Stimulated activated CD4-positive, alpha-beta T cell treated with anti-CD3 and anti-CD28 coated beads, Interleukin-4, amount 100 ng/mL, for 1 hour (primary cell): ENCODE results near the gene EPHX1.

Experiments
- DNase-seq: peaks from one replicate; pipeline ENCODE4 v3.0.0-alpha.2; 2020

The EPHX1 gene

DNA sequence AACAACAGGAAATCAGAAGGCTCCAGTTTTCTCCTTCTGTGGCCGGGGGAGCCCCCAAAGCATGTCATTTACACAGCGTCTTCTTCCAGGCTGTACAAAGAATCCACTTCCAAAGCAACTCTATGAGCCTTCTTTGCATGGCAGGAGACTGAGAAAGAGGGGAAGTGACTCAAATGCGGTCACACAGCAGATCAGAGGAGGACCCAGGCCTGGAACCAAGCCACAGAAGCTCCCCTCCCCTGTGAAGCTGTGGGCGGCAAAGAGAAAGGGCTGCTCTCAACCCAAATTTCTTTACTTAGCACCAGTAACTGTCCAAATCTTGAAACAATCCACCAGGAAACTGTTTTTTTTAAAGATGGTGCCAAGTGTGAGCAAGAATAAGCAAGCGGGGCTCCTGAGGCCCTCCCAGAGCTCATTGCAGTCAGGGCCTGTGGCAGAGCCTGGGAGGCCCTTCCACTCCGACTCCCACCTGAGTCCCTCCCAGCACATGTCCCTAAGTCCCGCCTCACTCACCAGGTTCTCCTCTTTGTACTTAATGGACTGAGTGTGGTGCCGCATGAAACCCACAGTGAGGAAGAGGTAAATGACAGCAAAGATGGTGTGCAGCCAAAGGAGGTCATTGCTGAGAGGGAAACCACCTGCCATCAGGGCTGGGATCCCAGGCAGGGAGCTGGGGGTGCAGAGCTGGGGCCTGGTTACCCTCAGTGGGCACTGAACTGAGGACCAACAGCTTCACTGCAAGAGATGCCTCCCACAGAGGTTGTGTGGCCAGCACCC, 56.3 kb downstream of the EPHX1 start:
- DNase-seq, result peak; percentile 73

DNA sequence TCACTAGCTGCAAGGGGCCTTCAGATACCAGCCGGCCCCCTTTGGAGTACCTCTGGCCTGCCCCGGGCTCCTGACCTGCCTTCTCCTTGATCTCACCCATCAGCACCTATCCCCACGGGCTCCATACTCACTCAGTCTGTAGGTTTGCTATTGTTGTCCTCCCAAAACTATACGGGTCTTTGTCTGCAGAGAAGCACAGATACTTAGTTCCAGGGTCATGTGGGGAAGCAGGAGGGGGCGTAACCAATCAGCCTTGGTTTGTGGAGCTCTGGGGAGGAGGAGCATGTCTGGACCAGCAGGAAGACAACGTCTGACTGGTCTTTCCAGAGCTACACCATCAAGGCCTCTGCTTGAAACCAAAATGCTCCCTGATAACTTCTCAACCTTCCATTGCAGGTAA, 57.1 kb downstream of the EPHX1 start:
- DNase-seq, result no peak

DNA sequence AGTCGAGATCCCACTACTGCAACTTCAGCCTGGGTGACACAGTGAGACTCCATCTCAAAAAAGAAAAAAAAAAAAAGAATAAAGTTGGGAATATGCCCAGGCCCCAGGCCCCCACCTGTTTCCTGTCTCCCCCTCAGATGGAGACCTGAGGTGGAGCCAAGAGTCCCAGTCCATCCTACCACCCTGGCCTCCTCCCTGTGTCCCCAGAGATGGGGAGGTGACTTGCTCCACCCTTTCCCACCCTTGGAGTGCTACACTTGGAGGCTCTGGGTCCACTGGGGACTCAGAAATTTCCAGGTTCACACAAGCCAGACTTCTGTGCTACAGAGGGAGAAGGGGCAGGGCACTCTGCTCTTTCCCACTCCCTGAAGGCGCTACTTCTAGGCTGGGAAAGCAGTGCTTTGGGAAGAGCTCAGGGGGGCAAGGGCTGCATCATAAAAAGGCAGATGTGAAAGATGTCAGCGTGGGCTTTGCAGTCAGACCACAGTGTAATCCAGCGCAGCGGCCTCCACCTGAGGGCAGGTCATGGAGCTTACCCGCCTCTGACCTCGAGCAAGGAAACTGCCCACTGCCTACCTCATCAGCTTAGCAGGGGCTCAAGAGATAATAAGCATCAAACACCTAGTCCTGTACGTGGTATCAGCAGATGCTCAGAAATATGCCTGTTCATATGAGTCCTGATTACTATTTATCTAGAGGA, 58.9 kb downstream of the EPHX1 start:
- DNase-seq, result no peak

DNA sequence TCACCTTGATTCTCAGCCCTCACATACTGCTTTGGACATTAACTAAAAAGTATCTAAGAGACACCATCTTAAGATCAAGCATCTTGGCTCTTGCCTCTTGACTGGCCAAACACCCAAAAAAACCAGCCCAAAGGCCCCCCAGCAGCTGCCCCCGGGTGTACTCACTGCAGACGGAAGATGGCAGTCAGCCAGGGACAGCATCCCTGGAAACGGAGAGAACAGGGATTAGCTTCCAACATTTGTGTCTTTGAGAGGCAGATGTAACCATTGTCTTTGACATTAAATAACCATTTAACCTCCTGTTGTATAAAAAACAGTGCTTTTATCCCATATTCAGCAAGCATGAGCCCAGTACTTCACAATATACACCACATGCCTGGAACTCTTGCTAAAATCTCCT, 61.0 kb downstream of the EPHX1 start:
- no peak for DNase-seq

DNA sequence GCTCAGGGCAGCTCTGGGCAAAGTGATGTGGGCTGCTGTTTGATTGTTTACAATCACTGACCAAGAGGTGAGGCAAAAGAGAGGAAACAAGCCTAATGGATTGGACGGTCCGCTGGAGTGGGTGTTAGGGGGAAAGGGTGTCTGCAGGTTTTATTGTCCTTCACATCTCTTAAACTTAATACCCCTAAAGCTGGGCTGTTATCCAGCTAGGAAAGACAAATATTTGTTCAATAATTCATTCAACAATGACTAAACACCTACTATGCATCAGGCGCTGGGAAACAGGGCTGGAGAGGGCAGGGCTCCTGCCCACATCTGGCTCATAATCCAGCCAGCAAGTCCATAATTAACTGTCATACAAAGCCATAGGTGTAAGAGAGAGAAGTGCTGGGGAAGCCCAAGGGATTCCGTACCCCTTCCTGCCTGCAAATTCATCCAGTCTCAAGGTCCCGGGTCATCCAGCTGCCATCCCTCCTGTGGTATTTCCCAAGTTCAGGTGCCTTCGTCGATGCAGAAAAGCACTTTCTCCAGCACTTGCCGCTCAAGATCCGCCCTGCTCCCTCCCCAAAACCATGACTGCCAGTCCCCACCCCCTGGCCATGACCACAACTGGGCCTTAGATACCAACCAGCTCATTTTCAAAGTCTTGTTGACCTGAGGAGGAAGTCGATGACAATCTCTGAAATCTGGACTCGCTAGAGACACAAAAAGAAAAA, 61.6 kb downstream of the EPHX1 start:
- DNase-seq, result no peak

DNA sequence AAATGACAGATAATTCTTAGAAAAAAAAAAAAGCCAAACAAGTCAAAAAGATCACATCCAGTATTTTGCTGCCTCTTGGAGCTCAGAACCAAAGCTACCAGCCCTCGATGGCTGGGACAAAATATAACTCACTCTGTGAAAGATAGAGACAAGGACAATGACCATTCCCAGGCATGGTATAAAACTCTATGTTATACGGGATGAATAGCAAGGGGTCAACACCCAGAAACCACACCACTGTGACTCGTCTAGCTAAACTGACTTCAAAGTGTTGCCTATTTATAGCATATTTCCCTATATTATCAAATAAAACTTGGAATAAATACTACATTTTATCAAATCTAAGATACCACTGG, 62.1 kb downstream of the EPHX1 start:
- no peak for DNase-seq

DNA sequence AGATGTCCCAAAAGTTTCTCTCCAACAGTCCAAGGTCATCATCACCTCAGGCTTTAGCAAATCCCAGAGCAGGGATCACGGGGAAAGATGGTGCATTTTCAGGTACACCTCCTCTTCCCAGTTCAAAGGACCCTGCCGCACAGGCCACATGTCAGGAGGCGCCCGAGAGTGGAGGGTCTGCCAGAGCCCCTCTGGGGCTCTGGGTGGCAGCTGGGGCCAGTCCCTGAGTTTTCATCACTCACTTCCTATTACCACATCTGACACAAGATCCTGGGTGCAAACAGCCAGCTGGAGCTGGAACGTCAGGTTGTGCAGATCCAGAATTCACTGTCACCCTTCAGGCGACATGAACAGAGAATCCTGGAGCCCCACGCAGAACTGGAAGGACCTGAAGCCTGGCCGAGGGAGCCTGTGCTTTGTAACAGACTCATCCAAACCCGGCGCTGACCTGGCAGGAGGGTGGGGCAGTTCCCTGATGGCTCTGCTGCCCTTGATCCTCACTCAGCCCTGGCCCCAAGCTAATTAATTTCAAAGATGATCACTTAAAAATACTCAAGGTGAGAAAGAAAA, 63.4 kb downstream of the EPHX1 start:
- no peak for DNase-seq

DNA sequence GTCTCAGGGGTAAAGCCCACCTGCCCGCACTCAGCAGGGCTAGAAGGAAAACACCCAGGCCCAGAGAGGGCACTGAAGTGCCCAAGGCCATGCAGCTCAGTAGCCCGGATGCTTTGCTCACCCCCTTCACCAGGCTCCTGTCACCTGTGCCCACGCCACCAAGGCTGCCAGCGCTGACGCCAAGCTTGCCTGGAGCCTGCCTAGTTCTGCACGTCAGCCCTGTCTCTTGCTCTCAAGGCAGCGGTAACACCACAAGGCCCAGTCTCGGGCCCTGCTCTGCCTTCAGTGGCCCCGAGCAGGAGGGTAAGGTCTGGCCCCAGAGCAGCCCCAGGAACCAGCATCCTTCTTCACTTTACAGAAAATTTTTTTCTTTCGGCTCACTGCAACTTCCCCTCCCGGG, 64.5 kb downstream of the EPHX1 start:
- no peak for DNase-seq

DNA sequence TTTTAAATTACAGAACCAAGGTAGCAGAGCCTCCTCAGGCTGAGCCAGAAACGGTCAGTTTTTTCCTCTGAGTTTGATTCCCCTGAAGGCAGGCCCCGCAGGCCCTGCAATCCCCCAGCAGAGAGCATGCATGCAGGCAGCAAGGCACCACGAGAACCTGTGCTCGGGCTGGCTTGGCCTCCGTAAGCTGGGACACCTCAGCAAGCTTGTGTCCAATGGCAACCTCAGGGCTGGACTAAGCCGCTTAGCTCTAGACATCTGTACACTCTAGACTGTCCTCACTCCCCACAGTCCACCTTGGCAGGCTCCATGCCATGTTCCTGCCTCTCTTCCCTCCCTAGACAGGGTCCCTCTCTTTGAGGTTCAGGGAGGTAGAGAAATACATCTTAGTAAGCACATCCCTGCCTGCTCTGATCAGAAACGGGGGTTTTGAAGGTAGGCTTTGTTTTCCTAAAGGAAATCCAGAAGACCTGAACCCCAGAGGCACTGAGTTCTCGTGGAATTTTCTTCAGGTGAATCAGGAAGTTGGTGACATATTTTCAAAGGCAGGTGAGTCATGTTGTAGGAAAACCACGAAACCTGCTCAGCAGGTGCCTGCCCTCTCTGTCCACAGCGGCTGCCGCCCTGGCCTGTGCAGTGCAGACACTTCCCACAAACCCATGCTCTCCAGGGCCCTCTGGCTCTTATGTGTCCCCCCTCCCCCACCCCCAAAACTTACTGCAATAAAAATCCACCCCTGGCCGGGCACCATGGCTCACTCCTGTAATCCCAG, 65.3 kb downstream of the EPHX1 start:
- no peak for DNase-seq

DNA sequence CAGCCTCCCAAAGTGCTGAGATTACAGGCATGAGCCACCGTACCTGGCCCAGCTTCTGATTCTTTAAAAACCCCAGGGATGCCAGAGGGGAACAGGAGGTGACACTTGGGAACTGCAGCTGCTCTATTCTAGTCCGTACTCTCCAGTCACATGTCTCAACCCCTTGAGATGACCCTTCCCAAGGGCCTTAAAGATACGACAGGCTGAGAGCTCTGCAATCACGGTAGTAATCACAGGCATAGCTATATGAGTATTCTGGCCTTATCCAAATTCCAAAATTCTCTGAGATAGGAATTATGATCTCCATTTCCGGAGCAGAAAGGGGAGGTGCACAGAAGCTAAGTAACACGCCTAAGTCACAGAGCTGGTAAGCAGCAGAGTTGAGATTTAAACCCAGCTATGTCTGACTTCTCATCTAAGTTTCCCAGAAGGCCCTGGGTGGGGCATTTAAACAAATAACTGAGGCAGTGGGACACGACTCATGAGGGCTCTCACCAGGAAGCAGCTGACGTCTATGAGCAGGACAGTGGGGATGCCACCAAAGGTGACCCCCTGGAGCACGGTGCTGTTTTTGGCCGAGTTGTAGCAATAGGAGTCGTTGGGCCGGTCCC, 67.1 kb downstream of the EPHX1 start:
- no peak for DNase-seq

DNA sequence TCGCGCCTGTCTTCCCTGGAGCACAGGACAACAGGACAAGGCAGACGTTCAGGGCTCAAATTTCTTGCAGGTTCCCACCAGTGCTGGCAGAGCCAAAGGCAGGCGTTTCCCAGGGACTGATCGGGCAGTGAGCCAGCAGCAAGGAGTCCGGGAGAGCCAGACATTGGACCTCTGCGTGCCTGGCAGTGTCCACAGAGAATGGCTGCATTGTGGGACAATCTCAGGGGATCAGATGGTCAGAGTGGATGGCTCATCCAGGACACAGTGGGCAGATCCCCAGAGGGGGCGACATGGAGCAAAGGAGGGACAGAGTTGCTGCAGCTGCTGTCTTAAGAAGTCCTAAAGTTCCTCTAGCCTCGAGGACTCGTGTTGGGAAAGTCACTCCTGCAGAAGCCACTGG, 67.7 kb downstream of the EPHX1 start:
- peak; percentile 45 for DNase-seq

DNA sequence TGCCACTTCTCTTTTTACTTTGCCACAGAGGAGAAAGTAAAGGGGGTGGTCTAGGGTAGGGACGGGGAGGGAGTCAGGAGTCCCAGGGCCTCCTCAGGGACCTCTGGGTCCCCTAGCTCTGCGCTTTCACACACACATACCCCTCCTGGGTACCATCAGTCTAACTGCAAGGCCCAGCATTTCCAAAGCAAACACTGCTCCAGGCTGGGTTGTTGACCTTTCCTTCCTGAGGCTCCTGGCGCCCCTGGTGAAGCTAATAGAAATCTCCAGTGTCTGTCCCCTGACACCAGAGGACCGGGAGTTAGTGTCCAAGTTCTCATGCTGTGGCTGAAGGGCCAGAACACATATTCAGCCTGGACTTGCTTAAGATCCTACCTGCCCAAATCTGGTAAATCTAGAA, 68.4 kb downstream of the EPHX1 start:
- DNase-seq, result no peak

DNA sequence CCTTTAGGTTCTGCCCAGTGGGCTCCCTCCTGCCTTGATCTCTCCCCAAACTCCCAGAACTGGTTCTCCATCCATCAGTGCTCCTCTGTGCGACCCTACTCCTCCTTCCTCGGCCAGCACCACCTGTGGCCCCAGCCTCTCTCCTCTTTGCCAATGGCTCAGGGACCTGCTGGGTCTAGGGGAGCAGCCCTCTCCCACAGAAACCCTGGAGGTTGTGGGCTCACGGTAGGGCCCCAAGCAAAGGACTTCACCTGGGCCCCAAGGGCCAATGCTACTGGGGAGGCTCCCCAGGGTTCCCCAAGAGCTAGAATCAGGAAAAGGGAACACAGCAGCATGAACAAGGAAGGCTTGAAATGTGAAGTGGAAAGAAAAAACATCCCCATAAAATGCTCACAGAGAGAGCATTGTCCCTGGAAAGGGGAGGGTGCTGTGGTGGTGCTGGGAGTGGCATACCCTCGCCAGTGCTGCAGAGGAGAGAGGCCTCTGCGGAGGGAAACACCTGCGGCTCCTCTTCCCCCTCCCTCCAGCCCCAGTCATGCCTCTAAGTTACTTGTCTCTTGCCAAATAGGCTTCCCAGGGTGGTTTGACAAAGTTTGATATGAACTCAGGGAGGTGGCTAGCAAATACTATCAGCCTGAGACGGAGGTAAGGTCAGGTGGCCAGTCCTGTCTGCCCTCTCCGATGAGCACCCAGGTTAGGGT, 69.7 kb downstream of the EPHX1 start:
- no peak for DNase-seq

DNA sequence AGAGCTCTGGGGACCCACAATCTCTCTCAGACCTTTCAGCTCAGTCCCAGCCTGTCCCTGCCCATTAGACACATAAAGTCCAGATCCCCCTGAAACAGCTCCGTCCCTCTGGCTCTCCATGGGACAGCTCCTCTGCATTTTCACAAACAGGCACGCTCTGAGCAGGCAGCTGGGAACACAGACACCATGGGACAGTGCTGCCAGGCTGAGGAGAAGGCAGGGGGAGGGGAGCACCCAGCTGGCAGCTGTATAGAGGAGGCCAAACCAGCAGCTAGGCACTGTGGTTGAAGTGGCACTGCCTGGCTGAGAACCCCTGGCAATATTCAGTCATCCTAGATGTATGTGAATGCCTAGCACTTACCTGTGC, 70.3 kb downstream of the EPHX1 start:
- no peak for DNase-seq

DNA sequence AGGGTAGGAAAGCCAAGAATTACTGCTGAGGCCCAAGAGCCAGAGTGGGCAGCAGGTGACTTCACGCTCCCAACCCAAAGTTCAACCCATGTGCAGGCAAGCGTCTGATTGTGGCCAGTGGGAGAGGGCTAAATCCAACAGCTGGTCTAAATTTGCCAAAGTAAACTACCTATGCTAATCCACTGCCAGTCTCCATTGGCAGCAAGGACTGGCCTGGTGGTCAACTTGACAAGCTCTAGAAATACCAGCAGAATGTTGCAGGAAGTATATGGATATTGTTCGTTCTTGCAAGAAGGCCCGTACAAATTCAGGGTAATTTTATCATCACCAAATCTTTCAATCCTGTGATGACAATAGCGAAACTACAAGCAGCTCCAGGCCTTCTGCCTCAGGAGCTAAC, 70.7 kb downstream of the EPHX1 start:
- no peak for DNase-seq

DNA sequence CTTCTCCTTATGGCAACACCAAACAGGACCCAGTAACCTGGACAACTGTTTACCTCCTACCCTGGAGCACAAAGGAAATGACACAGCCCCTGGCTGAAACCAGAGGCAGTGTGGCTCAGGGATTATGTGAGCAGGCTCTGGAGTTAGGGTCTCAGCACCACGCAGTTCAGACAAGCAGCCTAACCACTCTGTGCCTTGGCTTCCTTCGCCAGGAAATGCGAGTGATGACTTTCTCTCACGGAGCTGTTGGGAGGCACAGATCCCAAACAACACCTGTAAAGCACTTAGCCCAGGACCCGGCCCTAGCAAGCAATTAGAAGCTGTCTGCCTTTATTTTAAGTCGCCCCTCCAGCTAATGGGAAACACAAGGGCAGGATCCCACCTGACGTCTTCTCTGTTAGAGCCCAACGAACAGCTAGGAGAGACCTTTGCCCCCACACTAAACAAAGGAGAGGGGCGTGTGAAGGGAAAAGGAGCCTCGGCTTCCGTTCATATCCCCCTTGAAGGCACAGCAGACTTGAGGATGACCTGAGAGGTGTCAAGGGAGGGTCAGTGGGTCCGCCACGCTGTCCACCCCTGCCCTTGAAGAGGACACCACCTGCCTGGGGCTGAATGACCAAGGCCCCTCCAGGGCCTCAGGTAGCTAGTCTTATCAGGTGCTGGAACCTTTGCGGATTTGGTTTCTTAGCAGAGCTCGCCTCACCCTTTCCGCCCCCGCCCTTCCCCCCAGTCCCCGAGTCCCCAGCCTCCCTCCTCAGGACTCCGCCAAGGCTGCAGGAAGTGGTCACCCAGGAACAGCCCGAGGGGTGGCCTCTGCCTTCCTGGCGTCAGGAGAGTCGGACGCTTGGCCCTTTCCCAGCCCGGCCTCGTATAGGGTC, 71.4 kb downstream of the EPHX1 start:
- DNase-seq, result peak; percentile 35

DNA sequence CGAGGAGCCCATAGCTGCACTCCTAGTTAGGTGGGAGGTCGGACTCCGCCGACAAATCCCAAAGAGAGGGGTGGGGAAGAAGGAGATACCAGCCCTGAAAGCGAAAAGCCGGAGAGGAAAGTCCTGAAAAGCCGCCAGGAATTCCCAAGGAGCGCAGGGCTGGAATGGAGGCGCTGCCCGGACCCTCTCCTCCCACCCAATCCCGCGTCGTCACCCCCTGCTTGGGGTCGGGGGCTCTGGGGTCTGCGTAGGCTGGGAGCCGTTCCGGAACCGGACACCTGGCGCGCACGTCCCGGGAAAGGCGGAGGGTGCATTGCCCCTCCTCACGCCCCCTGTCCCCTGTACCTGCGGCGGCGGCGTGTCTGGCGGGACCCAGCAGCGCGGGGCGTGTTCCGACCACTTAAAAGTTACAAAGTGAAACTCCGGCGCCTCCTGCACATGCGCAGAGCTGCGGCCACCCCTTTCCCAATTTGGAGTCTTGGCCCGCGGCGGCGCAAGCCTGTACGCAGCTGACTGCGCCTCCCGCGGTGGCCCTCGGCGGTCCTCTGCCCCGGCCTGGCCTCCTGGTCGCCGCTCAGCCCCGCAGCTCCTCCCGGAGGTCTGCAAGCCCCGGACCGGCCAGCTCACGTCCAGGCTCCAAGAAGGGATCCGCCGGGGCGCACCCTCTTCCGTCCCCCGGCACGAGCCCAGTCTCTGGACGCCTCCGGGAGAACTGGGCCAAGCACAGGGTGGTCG, 72.2 kb downstream of the EPHX1 start, which contains the start of gene TMEM63A:
Gene TMEM63A, minus strand, starts transcription at position 422 of the 735 bp plus-strand sequence. CDS start 4,800 bp downstream, outside the sequence.
- DNase-seq, result peak; percentile 87

DNA sequence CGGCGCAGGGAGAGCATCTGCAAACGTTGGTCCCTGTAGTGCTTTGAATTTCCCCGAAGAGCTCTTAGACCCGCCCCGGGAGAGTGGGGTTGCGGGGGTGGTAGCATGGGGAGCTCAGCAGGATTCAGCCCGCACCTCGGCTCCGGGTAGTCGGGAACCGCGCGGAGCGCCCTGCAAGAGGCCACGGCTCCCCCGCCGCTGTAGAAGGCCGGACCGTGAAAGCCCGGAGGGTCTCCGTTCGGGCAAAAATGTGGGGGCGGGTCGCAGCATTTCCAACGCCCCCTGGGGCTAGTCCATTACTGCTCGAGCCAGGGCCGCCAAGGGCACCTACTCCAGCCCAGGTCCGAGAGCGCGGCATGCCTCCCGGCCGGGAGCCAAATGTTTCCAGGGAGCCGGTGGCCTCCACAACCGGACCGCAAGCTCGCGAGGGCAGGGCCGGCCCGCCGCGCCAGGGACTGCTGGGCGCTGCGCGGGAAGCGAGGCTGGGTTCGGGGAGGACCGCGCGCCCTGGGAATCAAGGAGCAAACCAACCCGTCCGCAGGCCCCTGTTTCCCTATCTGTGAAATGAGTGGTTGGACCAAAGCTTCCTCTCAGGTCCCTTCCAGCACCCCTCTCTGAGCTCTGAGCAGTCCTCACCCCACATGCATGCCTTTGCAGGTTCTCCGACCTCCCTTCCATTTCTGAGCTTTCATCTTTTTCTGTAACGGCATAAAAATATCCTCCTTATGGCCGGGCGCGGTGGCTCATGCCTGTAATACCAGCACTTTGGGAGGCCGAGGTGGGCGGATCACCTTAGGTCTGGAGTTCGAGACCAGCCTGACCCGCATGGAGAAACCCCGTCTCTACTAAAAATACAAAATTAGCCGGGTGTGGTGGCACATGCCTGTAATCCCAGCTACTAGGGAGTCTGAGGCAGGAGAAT, 73.0 kb downstream of the EPHX1 start:
- peak; percentile 45 for DNase-seq
